Skin of body (tissue), 2 donors: ENCODE data around the gene NUDT4. TPM values are rescaled to one million over a fixed set of nuclear protein-coding genes. Genes with fewer than 3 reads are reported as not detected.
"Not testable (repeated sequence)": the region's sequence is repeated elsewhere in the genome, so short reads cannot be mapped to it uniquely, and the experiment has no call there.

ENCODE experiments used
- DNase-seq: peaks from one replicate; lab custom pipeline; 2025; lab: John Stamatoyannopoulos, UW
- total RNA-seq: library from RNA; depleted of rRNA; stranded (reverse); fragments of >200 nt; gene quantifications from one replicate; pipeline ENCODE4 v1.2.3, GENCODE V29; 2014

Gene NUDT4
- total RNA-seq, 1 donor from 2014 or later, result 54.1 TPM

DNA sequence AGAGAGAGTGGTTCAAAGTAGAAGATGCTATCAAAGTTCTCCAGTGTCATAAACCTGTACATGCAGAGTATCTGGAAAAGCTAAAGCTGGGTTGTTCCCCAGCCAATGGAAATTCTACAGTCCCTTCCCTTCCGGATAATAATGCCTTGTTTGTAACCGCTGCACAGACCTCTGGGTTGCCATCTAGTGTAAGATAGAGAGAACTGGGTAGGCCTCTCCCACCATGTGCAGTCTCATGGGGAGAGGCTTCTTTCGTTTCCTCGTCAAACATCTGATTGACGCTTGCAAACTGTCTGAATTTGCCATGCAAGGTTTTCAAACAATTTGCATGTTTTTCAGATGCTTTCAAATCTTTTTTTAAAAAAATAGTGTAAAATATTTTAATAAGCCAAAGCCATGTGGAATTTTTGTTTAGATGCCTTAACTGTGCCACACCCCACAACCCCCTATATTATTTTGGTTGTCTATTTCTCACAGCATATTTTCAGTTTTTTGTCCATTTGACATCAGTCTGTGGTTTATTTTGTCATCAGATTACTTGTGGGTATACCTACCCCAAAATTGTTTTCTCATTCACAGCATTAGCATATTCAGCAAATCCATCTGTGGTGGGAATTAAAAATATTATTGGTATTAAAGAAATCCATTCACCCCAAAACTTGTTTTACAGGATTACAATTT lies 21.6 kb downstream of the NUDT4 start:
- not testable (repeated sequence) for DNase-seq

DNA sequence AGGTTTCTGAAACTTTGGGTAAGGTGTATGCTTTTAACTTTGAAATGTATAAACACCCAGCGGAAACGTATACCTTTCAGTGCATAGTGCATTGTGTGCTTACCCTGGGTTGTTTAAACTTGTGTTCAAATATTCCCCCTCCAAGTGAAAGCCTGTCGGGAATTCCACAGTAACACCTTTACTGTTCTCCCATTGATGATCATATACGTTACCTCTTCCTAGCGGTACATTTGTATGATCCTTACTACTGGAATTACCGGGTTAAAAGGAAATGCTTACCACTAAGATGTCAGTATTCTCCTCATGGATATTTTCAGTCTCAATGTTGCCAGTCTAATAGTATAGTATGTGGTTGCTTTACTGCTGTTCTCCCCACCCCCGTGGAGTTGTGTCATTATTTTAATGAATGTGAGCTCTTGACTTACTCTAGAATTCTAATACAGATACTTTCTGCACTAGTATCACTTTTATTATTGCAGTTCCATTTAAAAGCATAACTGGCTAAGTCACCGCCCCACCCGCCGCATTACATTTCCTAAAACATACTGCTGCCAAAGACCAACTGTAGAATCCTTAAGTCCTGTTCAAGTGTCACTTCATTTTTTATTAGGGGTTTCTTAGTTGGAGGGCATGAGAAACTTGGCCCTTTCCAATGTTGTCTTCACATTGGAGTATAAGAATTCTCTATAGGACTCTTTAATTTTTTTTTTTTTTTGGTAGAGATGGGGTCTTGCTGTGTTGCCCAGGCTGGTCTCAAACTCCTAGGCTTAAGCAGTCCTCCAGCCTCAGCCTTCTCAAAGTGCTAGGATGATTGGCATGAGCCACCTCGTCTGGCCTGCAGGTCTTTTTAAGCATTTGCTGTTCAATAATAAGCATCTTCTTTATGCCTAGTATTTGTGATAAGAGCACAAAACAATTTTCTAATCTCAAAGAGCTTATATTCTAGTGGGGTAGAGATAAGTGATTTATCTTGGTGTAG lies 24.9 kb downstream of the NUDT4 start:
- no peak for DNase-seq

DNA sequence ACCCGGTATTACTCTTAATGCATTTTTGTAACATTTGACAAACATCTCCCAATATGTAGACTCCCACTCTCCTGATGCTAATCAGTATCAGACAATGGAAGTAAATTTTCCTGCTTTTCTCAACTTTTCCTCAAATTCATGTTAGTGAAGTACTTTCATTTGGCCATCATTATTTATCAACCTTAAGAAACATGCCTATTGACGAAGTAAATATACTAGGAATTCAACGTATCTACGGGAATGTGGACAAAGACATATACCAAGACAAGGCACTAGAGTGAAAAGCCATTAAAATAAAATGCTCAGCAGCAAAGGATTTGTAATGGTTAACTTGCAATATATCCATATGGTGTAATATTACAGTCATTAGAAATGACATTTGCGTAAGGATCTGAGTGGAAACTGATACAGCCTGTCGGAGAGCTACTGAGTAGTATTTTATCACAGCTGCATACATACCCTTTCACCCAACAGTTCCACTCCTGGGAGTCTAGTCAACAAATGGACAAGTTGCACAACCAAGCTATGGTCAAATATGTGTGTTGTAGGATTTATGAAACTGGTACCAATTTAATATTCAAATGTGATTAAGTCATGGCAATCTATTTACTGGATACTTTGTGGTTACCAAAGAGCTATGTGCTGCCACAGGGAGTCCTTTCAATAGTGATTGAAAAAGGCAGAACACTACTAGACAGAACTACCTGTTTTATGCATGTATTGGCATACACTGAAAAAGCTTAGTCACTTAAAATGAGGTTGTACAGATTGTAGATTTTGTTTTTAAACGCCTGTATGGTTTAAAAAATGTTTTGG lies 26.5 kb downstream of the NUDT4 start:
- no peak for DNase-seq

DNA sequence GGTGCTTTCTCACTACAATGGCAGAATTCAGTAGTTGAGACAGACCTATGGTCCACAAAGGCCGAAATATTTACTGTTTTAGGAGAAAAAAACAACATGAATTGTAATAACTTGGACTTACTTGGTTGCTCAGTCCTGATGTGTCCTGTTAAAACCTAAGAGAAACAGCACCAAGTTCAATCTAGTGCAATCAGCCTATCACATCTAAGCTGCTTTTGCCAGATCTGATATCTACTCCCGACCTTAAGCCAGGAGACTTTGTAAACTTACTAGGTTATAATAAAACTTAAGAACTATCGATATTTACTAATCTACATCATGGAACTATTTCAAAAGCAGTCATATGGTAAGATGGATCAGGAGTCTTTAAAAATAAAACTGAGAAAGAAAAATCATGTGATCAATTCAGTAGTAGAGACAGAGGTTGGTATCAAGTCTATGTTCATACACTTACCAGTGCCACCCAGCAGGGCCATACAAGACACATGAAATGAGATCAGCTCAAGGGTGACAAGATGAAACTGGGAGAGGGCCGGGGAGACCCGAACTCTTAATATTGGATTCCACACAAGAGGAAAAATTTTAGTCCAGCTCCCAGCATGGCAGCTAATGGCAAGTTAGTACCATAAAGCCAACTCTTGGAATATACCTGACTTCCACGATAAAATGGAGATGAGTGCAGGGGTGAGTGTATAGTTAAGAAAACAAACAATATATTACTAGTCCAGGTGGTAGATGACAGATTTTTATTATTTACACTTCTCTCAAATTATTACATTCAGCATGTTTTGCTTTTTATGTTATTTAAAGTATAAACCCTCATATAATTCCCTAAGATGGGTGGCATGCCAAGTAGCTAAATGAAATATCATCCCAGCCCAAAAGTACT lies 27.5 kb downstream of the NUDT4 start:
- DNase-seq, result no peak

DNA sequence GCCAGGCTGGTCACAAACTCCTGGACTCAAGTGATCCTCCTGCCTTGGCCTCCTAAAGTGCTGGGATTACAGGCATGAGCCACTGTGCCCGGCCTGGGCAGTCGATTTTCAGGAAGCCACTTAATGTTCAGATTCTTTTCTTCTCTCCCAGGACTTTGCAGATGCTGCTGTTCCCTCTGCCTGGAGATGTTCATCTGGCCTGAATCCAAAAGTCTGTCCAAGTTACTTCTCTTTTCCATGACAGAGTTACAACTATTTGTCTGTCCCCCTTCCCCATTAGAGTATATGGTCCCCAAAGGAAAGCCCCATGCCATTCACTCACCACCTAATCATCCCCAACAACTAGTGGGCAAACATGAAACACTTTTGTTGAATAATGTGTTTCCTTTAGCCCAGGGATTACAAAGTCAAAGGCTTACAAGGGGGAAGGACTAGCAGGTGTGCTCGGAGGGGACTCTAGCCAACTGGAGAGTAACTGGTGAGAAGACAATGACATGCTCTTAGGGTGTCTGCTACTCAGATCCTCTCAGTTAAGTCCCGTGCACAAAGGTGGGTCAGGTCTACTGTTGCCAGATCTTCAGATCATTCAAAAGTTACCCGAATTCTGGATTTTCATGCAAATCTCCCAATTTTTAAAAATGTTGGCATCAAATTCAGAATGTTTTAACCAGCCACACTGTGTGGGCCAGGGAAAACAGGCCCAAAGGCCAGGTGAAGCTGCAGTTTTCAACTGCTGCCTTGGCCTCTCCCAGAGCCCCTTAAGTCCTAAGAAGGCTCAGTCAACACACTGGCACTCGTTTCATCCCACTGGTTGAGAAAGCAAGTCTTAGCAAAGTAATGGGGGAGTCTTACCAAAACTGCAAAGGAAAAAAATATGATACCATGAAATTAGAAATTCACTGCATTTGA lies 29.6 kb downstream of the NUDT4 start:
- DNase-seq, result no peak

DNA sequence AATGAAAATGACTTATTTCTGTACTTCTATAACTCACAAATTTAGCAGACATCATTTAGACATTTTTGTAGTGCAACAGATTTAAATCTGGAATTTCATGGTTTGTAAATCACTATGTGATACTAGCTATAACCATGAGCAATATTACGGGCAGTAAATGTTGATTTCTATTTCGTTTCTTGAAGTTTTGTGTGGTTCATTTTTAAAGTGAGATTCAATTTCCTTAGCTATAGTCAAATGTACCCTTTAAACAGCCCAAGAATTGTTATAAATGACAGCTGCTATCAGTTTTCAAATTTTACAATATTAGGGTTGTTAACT lies 30.2 kb downstream of the NUDT4 start:
- no peak for DNase-seq

DNA sequence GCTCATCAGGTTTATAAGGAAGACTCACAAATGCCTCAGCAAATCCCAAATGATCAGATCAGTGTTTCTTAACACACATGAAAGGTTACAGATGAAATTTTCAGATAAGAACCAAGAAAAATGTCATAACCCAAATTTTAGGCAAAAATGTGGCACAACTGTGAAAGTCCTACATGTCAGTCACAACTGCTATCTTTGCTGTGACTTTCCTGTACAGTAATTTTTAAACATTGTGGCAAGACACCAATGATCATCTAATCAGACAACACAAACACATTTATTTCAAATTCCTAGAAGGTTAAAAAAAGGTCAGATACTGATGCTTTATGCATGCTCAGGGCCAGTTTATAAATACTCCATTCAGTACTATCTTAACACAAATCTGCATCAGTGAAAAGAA lies 31.1 kb downstream of the NUDT4 start:
- DNase-seq, result no peak

DNA sequence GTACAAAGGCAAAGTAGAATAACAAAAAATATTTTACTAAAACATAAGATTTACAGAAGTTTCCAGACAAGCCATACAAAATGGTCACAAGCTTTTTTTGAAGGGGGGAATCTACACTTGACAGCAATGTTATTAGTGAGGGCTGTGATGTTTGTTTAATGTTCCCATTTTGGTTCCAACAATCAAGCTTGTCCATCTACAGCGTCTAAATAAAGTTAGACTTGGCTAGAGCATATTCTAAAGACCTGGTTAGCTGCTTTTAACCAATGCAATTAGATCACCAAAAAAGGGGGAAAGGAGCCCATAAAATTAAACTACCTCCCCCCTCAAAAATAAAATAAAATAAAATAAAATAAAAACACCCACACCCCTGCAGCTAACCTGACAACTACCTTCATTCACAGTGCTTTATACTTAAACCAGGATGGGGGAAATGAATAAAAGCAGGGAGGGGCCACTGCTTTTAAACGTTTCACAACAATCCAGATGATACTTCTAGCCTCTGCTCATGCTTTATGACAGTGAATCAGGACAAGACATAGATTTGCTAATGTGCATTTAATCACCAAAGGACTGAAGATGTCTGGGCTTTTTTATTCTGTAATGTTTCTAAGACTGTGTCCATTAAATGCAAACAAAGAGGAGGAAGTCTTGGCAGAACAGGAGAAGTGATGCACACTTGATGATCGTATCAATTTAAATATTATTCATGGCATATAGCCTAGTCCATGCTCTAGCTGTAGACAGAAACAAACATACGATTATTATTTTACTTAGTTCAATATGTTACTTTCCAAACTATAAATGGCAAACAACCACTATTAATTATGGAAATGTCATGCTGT lies 31.8 kb downstream of the NUDT4 start:
- DNase-seq, result peak; percentile 42

DNA sequence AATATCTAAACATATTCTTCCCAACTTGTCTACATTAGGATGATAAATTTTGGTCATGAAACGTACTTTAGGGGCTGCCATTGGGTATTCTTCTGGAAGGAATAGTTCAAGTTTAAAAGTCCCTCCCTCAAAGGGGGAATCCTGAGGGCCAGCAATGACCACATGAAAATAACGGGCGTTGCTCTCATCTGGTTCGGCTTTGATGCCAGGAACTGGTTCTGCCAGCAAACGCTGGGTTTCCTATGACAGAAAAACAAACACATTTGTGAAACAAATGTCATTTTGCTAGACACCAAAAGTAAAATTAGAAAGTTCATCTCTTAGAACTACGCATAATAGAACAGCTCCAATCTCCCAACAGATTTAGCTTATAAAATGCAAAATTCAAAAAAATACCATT lies 33.3 kb downstream of the NUDT4 start:
- peak; percentile 67 for DNase-seq

DNA sequence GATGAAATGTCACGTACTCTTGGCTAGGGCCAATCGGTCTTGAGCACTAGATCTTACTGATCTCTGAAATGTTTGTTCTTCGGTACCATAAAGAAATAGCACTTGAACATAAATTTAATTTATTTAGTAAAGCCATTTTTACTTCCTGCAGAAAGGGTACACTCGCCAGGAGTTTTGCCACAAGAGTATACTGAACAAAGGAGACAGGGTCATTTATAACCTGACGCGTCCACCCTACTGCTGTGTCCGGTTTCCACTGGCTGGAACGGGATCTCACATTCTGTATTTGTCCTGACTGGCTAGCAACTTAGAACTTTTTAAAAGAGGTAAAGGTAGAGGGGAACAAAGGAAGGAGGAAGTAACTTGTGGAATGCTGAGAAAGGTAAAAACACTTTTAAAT lies 34.7 kb downstream of the NUDT4 start:
- not testable (repeated sequence) for DNase-seq

DNA sequence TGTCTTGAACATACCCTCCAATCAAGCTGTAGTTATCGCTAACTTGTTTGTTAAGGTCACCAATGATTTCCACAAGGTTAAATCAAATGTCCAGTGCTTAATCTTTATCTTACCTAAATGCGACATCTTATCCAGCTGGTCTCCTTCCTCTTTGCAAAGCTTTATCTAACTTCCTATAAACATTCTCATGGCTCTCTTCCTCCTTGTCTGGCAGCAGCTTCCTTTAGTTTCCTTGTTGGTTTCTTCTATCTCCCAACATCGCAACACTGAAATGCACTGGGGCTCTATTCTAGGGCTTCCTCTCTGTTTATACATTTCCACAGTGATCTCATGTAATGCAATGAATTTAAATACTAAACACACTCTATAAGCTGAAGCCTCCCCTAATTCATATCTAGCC lies 35.3 kb downstream of the NUDT4 start:
- DNase-seq, result no peak

DNA sequence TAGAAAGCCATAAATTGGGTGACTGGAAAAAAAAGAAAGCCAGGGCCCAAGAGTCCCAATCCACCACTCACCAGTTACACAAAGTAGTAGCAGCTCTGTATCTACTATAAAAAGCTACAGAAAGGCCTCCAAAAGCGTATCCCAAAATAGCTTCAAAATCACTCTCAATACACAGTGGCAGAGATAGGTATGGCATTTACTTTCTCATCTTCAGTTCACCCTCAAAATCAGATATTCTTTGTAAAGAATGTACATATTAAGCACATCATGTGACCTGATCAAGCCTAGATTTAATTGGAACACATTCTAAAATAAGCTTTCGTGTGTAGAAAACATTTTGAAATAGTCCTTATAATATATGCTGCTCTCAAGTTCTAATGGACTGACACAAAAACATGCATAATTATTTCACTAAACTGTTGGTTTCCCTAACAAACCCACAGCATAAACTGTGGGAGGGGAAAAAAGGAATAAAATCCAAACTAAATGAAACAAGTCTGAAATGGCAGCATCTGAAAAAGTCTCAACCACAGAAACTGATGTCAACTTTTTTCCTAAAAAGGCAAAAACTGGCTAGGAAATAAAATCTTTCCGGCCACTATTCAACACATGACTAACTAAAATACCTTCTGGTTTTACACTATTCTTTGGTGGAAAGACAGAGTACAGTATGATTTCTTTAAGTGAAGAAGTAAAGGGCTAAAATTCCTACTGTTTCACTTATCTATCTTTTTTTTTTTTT lies 38.2 kb downstream of the NUDT4 start:
- no peak for DNase-seq

DNA sequence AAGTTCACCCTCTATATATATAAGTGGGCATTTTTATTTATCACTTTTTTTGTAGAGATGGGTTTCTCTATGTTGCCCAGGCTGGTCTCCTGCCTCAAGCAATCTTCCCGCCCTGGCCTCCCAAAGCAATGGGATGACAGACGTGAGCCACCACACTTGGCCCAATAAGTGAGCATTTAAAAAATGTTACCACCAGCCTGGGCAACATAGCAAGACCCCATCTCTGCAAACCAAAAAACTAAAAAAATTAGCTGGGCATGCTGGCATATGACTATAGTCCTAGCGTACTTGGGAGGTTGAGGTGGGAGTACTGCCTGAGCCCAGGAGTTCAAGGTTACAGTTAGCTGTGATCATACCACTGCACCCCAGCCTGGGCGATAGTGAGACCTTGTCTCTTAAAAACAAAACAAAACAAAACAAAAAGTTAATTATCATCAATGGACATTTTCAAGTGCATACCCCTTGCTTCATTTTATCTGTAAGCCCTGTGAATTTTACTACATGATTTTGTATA lies 40.3 kb downstream of the NUDT4 start:
- DNase-seq, result no peak

DNA sequence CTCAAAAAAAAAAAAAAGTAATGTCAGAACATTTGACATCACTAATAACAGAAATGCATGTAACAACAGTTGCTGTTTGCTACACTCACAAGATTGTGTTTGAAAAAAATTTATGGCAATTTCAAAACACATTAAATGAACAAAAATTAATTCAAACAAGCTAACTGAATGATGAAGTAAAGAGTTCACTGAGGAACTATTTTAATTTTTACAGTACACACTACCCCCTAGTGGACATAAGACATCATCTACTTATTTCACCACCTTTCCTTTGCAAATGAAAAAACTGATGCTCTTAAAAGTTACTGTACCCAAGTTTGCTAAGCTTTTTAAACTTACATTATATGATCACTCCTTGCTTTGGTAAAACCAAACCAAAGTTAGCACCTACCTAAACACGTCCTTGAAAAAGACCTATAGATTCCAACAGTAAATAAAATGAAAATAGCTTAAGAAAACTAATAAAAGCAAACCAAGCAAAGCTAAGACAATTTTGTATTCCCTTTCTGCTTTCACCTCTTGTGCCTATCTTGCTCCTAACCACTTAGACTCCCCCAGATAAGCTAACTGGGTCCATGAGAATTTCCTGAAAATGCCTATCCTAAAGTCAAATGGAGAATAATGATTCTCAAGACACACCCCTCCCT lies 41.8 kb downstream of the NUDT4 start:
- DNase-seq, result peak; percentile 49

DNA sequence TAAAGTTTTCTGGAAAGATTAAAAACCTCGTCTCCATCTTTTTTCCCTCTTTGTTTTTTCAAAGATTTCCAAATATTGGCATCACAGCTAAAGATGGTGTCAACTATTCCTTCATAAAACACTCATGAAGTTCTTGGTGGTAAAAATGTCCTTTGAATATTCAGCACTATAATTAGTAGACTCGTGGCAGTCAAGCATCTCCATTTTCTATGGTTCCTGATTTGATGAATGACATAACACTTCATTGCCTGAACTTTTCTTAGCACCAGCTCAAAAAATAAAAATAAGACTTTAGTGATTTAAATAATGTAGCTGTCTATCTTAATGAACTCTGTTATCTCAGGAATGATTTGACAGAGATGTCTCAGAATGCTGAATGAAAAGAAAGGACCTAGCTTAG lies 44.3 kb downstream of the NUDT4 start:
- no peak for DNase-seq

DNA sequence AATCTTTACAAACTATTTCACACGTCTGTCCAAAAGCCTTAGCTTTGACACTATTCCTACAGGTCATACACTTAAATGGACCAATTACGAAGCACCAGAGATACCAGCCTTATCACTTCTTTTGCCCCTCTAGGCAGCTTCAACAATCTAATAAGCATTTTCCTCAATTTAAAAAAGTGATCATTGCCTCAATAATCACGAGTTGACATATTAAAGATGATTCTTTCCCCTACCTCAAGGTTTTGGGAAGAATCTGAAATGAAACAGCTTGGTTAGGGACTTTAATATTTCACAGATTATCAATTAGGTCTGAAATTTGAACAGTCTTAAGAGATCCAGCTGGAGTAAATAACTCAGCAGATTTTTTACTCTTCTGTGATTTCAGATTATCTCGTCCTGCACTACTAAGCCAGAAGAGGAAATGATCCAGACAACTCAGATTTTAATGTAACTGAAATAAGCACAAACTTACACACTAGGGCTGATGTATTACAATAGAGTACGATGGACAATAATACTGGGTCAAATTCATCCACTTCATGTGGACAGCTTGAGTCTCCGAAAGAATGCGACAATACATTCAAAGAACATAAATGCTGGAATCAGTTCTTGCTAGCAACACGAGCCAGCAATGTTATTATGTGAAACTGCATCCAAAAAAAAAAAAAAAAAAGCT lies 48.1 kb downstream of the NUDT4 start:
- DNase-seq, result peak; percentile 24

DNA sequence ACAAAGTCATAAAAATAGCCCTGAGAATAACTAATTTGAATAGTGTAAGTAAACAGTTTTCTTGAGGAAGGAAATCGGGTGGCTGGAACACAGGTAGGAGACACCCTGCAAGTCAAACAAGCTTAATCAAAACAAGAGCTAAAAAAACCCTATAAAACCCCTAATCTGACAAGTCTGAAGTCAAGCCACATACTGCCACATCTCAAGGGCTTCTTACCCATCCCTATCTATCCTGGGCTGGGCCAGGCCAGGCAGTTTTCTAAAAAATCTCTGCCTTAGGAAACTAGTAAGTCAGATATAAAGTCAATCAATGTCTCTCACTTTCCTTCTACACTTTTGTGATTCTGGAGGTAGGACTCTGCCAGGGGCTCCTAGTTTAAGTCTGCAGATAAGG lies 48.7 kb downstream of the NUDT4 start:
- no peak for DNase-seq
